Muscle of leg (tissue), 16 donors: ENCODE measurements around the gene DUSP3. TPM values are rescaled to one million over a fixed set of nuclear protein-coding genes. Genes with fewer than 3 reads are reported as not detected.

Source experiments
- DNase-seq: peaks from one replicate; pipeline ENCODE4 v3.0.0; 2013
- H3K27ac ChIP-seq: one replicate; pipeline ENCODE4 v1.5.1; 2013; ENCODE audit warnings: mild to moderate bottlenecking, low read length, control low read depth
- H3K27me3 ChIP-seq: one replicate; pipeline ENCODE4 v1.6.1; 2013; ENCODE audit warnings: low read length; ENCODE audit not compliant: control insufficient read depth, insufficient read depth
- H3K36me3 ChIP-seq: one replicate; pipeline ENCODE4 v1.6.1; 2013; ENCODE audit warnings: low read length; ENCODE audit not compliant: control insufficient read depth, insufficient read depth
- H3K4me1 ChIP-seq: one replicate; pipeline ENCODE4 v1.6.1; 2013; ENCODE audit warnings: low read length; ENCODE audit not compliant: control insufficient read depth, insufficient read depth
- H3K4me3 ChIP-seq: one replicate; pipeline ENCODE4 v1.5.1; 2013; ENCODE audit warnings: low read length, control low read depth
- H3K9me3 ChIP-seq: replicated peaks from 2 replicates; pipeline ENCODE4 v1.6.1; 2013; ENCODE audit warnings: low read depth, low read length; ENCODE audit not compliant: control insufficient read depth
- WGBS: methylation state at CpG from one replicate; pipeline ENCODE4 v1.1.5; 2013; ENCODE audit warnings: missing lambda C conversion rate; ENCODE audit not compliant: insufficient coverage; 5-methylcytosine and 5-hydroxymethylcytosine counted together
- long read RNA-seq, 11 donors: transcript quantifications; one replicate each; lab custom pipeline, GENCODE V29; 2026
- polyA plus RNA-seq, 8 donors: library from polyadenylated mRNA; unstranded; fragments of 120-200 nt; gene quantifications; one replicate each; pipeline versions ENCODE4 v1.2.1 to v1.2.3, GENCODE V29; 2013; ENCODE audit warnings: inconsistent platforms in 1 of 8, low replicate concordance in 1 of 8; ENCODE audit not compliant: insufficient read length in 8 of 8, insufficient read depth in 1 of 8
- total RNA-seq: library from RNA; stranded (reverse); fragments of 120-200 nt; gene quantifications from one replicate; pipeline ENCODE4 v1.2.4, GENCODE V29; 2013

Gene DUSP3
- 61.0 TPM for total RNA-seq
- 10 to 100 TPM; 52.2 to 72.6 (median 65.5) TPM for polyA plus RNA-seq
- long read RNA-seq, donor 1, full-length matches to known transcripts = 11 of 11 reads
- long read RNA-seq, donor 1, partial matches to known transcripts = 0 of 11 reads
- long read RNA-seq, donor 1, other reads (novel, unspliced or antisense) = 0 of 11 reads
- long read RNA-seq, donor 2, full-length matches to known transcripts = 3 of 3 reads
- long read RNA-seq, donor 2, partial matches to known transcripts = 0 of 3 reads
- long read RNA-seq, donor 2, other reads (novel, unspliced or antisense) = 0 of 3 reads
- long read RNA-seq, donor 3, full-length matches to known transcripts = 35 of 40 reads
- long read RNA-seq, donor 3, partial matches to known transcripts = 5 of 40 reads
- long read RNA-seq, donor 3, other reads (novel, unspliced or antisense) = 0 of 40 reads
- long read RNA-seq, donor 4, full-length matches to known transcripts = 15 of 15 reads
- long read RNA-seq, donor 4, partial matches to known transcripts = 0 of 15 reads
- long read RNA-seq, donor 4, other reads (novel, unspliced or antisense) = 0 of 15 reads
- long read RNA-seq, donor 5, full-length matches to known transcripts = 30 of 30 reads
- long read RNA-seq, donor 5, partial matches to known transcripts = 0 of 30 reads
- long read RNA-seq, donor 5, other reads (novel, unspliced or antisense) = 0 of 30 reads
- long read RNA-seq, donor 6, full-length matches to known transcripts = 47 of 47 reads
- long read RNA-seq, donor 6, partial matches to known transcripts = 0 of 47 reads
- long read RNA-seq, donor 6, other reads (novel, unspliced or antisense) = 0 of 47 reads
- long read RNA-seq, donor 7, full-length matches to known transcripts = 33 of 33 reads
- long read RNA-seq, donor 7, partial matches to known transcripts = 0 of 33 reads
- long read RNA-seq, donor 7, other reads (novel, unspliced or antisense) = 0 of 33 reads
- long read RNA-seq, donor 8, full-length matches to known transcripts = 17 of 26 reads
- long read RNA-seq, donor 8, partial matches to known transcripts = 9 of 26 reads
- long read RNA-seq, donor 8, other reads (novel, unspliced or antisense) = 0 of 26 reads
- long read RNA-seq, donor 9, full-length matches to known transcripts = 27 of 35 reads
- long read RNA-seq, donor 9, partial matches to known transcripts = 8 of 35 reads
- long read RNA-seq, donor 9, other reads (novel, unspliced or antisense) = 0 of 35 reads
- long read RNA-seq, donor 10, full-length matches to known transcripts = 39 of 83 reads
- long read RNA-seq, donor 10, partial matches to known transcripts = 44 of 83 reads
- long read RNA-seq, donor 10, other reads (novel, unspliced or antisense) = 0 of 83 reads
- long read RNA-seq, donor 11, full-length matches to known transcripts = 32 of 48 reads
- long read RNA-seq, donor 11, partial matches to known transcripts = 16 of 48 reads
- long read RNA-seq, donor 11, other reads (novel, unspliced or antisense) = 0 of 48 reads

DNA sequence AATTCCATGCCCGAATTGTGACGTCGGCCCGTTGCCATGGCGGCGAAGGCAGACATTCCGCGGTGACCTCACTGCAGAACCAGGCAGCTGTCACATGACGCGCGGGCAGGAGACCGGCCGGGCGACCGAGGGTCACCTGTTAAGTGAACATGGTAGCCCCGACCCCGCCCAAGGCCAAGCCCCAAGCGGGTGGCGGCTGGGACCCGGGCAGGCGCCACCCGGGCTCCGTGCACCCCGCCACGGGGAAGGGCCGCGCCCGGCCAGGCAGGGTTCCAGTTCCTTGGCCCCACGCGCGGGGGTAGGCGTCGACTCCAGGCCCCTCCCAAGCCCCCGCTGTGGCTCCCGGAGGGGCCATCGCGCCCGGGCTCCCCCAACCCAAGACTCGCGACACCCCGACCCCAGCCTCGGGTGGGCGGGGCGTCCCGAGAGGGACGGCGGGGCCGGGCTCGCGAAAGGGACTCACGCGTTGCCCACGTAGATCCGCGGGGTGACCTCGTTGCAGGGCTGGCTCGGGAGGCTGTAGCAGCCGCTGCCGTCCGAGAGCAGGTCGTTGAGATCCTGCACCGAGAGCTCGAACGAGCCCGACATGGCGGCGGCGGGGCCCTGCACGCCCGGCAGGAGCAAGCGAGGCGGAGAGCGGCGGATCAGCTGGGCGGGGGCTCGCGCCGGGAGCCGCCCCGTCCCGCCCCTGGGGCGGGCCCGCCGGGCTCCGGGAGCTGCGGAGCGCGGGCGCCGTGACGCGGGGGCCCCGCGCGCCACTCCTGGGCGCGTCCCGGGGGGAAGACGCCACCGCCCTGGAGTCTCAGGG is at the start of gene DUSP3:
TSS of gene DUSP3 (minus strand) at position 641 of the 808 bp plus-strand sequence. CDS start at position 588, 53 bp downstream.
- H3K36me3 ChIP-seq = peaks cover 29% of the 10 kb centered on the region
- H3K27ac ChIP-seq = peak within 1 kb of the TSS; percentile 91
- no peaks in the 10 kb centered on the region for H3K9me3 ChIP-seq
- under 1% methylated on average over 100 of the region's 100 CpGs for WGBS
- peak; percentile 95 for DNase-seq
- H3K27me3 ChIP-seq = peaks cover 20% of the 10 kb centered on the region
- H3K4me1 ChIP-seq = peaks cover 39% of the 10 kb centered on the region
- H3K4me3 ChIP-seq = peak within 1 kb of the TSS; percentile 87

DNA sequence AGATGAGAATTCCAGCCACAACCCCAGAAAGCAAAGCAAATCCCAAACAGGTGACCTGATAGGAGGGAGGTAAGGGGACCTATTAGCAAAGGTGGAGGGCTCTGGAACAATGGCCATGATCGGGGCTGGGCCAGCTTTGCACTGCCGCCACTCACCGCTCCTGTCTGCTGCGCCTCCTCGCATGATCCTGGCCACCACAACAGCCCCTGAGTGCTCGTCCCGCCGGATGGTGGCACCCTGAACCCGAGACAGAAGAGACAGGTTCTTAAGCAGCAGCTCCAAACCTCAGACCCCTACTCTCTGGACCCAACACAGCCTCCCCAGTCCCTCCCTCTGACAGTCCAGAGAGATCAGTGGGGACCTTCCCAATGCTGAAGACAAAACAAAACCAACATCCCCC is 48.8 kb upstream of the DUSP3 start:
- Histone ChIP-seq H3K27ac (no peak overlapping the region), H3K4me3 (no peak overlapping the region), H3K27me3 (peaks cover 3% of the 10 kb centered on the region), H3K4me1 (peaks cover 8% of the 10 kb centered on the region), H3K9me3 (no peaks in the 10 kb centered on the region), H3K36me3 (peaks cover 52% of the 10 kb centered on the region)
- 88% methylated on average over 9 of the region's 9 CpGs for WGBS
- DNase-seq = no peak

DNA sequence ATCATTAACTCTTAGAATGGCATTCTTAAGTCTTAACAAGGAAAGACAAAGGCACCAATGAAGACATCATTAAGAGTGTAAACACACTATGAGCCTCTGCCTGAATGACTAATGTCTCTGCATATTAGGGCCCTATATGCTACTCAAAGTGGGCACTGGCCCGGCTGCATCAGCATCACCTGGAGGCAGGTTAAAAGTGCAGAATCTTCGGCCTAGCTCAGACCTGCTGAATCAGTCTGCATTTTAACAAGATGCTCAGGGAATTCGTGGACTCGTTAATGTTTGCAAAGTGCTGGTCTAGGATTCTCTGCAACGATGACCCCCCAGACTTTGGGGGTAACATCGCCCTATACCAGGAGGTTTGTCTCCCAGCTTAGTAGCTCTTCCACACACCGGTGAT is 47.4 kb upstream of the DUSP3 start:
- no peak for DNase-seq
- Histone ChIP-seq H3K36me3 (peaks cover 47% of the 10 kb centered on the region), H3K4me3 (no peak overlapping the region), H3K9me3 (no peaks in the 10 kb centered on the region), H3K4me1 (no peaks in the 10 kb centered on the region), H3K27me3 (no peaks in the 10 kb centered on the region), H3K27ac (no peak overlapping the region)
- WGBS = 97% methylated on average over 7 of the region's 7 CpGs

DNA sequence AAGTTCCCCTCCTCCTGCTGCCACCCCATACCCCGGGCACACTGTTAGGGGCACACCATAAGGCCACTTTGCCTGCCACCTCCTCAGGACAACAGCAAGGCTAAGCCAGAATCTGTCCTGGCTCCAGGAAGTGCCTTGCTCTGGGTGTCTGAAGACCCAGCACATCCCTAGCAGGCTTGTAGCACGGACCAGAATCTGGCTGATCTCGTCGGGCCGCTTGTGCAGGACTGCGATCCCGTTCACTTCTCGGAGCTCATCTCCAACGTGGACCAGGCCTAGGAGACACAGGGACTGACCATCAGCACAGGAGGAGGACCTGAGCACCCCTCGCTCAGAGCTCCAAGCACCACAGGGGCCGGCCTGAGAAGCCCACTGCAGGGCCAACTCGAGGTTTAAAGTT is 46.8 kb upstream of the DUSP3 start:
- Histone ChIP-seq H3K9me3 (no peaks in the 10 kb centered on the region), H3K27ac (no peak overlapping the region), H3K36me3 (peaks cover 41% of the 10 kb centered on the region), H3K27me3 (no peaks in the 10 kb centered on the region), H3K4me3 (no peak overlapping the region), H3K4me1 (no peaks in the 10 kb centered on the region)
- WGBS = 91% methylated on average over 12 of the region's 12 CpGs
- no peak for DNase-seq

DNA sequence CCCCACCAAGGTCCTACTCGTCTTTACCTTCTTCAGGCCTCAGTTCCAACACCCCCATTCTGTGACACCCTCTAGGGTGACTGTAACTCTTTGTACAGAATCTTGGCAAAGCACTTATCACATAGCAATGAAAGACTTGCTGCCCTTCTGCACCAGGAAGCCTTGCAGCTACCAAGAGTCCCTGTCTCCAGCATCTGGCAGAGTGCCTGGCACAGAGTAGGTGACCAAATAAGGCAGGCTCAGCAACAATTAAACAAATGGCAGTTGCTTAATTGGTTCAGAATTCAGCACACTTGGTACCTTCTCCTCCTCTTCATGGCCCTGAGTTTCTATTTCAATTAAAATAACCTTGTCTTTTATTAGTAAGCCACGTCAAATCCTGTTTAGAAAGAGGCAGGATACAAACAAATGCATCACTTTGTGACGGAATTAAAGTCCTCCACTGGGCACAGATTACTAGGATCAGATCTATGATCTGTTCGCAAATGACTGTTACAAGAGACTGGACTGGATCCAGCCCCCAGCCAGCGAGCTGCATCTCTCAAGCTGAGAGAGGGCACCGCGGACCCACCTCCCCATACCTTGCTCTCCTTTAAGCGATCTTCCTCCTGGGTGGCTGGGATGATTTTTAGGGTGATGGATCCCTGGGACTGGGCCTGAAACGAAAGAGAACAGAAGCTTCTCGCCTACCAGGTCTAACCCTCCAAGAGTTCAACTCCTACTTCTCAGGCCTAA is 44.7 kb upstream of the DUSP3 start:
- Histone ChIP-seq H3K27ac (no peak overlapping the region), H3K4me3 (no peak overlapping the region), H3K4me1 (no peaks in the 10 kb centered on the region), H3K36me3 (peaks cover 29% of the 10 kb centered on the region), H3K9me3 (no peaks in the 10 kb centered on the region), H3K27me3 (no peaks in the 10 kb centered on the region)
- no peak for DNase-seq
- 79% methylated on average over 4 of the region's 10 CpGs for whole genome bisulfite sequencing

DNA sequence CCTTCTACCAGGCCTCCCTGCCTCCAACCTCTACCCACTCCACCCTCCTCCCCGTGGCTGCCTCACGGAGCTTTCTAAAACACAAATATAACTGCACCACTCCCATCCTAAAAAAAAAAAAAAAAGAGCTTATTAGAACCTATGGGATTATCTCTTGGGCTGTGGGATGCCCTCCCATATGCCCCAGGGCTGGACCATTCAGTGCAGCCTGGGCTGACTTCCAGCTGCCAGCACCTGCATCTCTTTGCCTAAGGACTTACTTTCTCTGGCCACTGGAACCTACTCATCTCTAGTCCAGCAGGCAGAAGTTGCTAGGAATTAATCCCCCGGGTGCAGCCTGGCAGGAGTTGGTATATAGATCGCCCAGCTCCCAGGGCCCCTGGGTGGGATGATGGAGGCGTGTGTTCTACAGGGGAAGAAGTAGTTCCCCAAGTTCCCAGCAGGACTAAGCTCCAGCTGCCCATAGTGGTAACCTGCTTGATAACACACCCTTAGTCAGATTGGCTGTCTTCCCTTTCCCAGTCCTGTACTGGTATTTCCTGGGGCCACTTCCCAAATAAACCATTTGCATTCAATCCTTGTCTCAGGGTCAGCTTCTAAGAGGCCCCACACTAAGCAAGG is 43.9 kb upstream of the DUSP3 start:
- no peak for DNase-seq
- no CpG with 5 or more reads among the region's 5 CpGs for WGBS
- H3K9me3 ChIP-seq = no peaks in the 10 kb centered on the region
- H3K27me3 ChIP-seq = no peaks in the 10 kb centered on the region
- no peak overlapping the region for H3K4me3 ChIP-seq
- H3K27ac ChIP-seq = no peak overlapping the region
- H3K4me1 ChIP-seq = no peaks in the 10 kb centered on the region
- peaks cover 28% of the 10 kb centered on the region for H3K36me3 ChIP-seq

DNA sequence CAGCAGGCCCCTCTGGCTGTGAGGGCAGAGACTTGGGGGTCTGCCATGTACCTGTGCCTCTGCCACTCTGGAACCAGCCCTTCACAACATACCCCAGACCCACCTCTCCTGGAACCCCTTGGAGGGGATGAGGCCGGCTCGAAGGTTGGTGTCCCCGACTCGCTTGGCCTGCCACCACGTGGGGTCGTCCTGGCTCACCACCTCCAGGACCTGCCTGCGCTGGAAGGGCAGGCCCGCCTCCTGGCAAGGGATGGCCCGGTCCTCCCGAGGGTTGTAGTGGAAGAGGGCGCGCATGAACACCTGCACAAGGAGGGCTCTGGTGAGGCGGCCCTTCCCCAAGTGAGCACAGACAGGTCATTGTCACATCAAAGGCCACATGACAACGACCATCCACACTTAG is 42.0 kb upstream of the DUSP3 start:
- Histone ChIP-seq H3K36me3 (peaks cover 29% of the 10 kb centered on the region), H3K4me3 (no peak overlapping the region), H3K27ac (no peak overlapping the region), H3K9me3 (no peaks in the 10 kb centered on the region), H3K27me3 (no peaks in the 10 kb centered on the region), H3K4me1 (no peaks in the 10 kb centered on the region)
- 93% methylated on average over 5 of the region's 14 CpGs for WGBS
- no peak for DNase-seq

DNA sequence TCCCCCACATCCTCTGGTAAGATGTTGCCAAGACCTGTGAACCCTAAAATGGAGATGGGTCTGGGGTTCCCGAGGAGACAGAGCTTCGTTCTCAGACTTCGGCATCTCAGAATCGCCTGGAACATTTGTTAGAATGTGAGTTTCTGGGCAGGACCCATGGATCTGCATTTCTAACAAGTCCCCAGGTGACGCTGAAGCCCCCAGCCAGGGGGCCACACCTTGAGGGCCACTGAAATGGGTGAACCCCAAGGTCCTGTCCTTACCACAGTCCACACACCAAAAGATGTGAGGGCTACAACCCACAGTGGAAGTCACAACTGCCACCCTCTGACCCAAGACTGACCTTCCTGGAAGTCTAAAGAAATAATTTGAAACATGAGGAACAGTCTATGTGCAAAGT is 40.2 kb upstream of the DUSP3 start:
- DNase-seq = no peak
- WGBS = 100% methylated on average over 2 of the region's 5 CpGs
- Histone ChIP-seq H3K27ac (no peak overlapping the region), H3K36me3 (peaks cover 27% of the 10 kb centered on the region), H3K4me1 (no peaks in the 10 kb centered on the region), H3K9me3 (no peaks in the 10 kb centered on the region), H3K4me3 (no peak overlapping the region), H3K27me3 (no peaks in the 10 kb centered on the region)
